Nephron progenitor cell (in vitro differentiated cells): ENCODE results near the gene ELMOD3.
"Not testable (repeated sequence)": the region's sequence is repeated elsewhere in the genome, so short reads cannot be mapped to it uniquely, and the experiment has no call there.

Experiments
- DNase-seq: peaks from one replicate; pipeline ENCODE4 v3.0.0; 2021
- H3K27ac Mint-ChIP-seq: 2 replicates; pipeline ENCODE4 v1.8.0; 2021; ENCODE audit warnings: mild to moderate bottlenecking, moderate library complexity, mixed read lengths
- H3K27me3 Mint-ChIP-seq: 2 replicates; pipeline ENCODE4 v1.8.0; 2021; ENCODE audit warnings: mild to moderate bottlenecking, low read depth, mixed read lengths; ENCODE audit not compliant: poor library complexity
- H3K36me3 Mint-ChIP-seq: 2 replicates; pipeline ENCODE4 v1.8.0; 2021; ENCODE audit warnings: low read depth, mixed read lengths
- H3K4me1 Mint-ChIP-seq: 2 replicates; pipeline ENCODE4 v1.8.0; 2021; ENCODE audit warnings: mixed read lengths
- H3K4me3 Mint-ChIP-seq: 2 replicates; pipeline ENCODE4 v1.8.0; 2021; ENCODE audit warnings: mild to moderate bottlenecking, moderate library complexity, mixed read lengths
- H3K9me3 Mint-ChIP-seq: 2 replicates; pipeline ENCODE4 v1.8.0; 2021; ENCODE audit warnings: mild to moderate bottlenecking, moderate library complexity, mixed read lengths
- CTCF ChIP-seq: fragments of 200-600 bp; sonication (generic); IDR thresholded peaks from 2 replicates; pipeline ENCODE4 v1.5.0; 2021; ENCODE audit warnings: antibody characterized with exemption

ELMOD3 gene

GRCh38 chr2:85327822-85328617 is 26.5 kb upstream of the ELMOD3 start, which contains the start of gene TGOLN2:
TSS of gene TGOLN2 (minus strand) at chr2:85327989. CDS start at chr2:85327962, 27 bp downstream.
- Mint-ChIP-seq H3K36me3 (peaks cover 22% of the 10 kb centered on the region), H3K27me3 (peaks cover 5% of the 10 kb centered on the region), H3K9me3 (peaks cover 3% of the 10 kb centered on the region), H3K27ac (peak within 1 kb of the TSS; percentile 99), H3K4me1 (peaks cover 45% of the 10 kb centered on the region), H3K4me3 (peak within 1 kb of the TSS; percentile 97)
- no peak for TF ChIP-seq CTCF
- DNase-seq = peak; percentile 91

- no peak for TF ChIP-seq CTCF
- H3K27me3 Mint-ChIP-seq = peaks cover 5% of the 10 kb centered on the region
- no peak overlapping the region for H3K27ac Mint-ChIP-seq
- H3K4me3 Mint-ChIP-seq = peak overlapping the region; percentile 31
- H3K4me1 Mint-ChIP-seq = peaks cover 45% of the 10 kb centered on the region
- peaks cover 12% of the 10 kb centered on the region for H3K9me3 Mint-ChIP-seq
- H3K36me3 Mint-ChIP-seq = peaks cover 11% of the 10 kb centered on the region
- no peak for DNase-seq
These were observed 25.4 kb upstream of the ELMOD3 start for GRCh38 chr2:85329181-85329651.

- H3K9me3 Mint-ChIP-seq = peaks cover 12% of the 10 kb centered on the region
- peaks cover 43% of the 10 kb centered on the region for H3K4me1 Mint-ChIP-seq
- H3K27ac Mint-ChIP-seq, DNase-seq, H3K36me3 Mint-ChIP-seq, H3K27me3 Mint-ChIP-seq: not testable (repeated sequence)
- H3K4me3 Mint-ChIP-seq = peak overlapping the region; percentile 31
These were observed 24.9 kb upstream of the ELMOD3 start for GRCh38 chr2:85329701-85330100.

- Mint-ChIP-seq H3K27ac (no peak overlapping the region), H3K4me1 (peaks cover 30% of the 10 kb centered on the region), H3K27me3 (peaks cover 5% of the 10 kb centered on the region), H3K36me3 (no peaks in the 10 kb centered on the region), H3K4me3 (no peak overlapping the region), H3K9me3 (peaks cover 16% of the 10 kb centered on the region)
- no peak for DNase-seq
- no peak for TF ChIP-seq CTCF
These were observed 23.5 kb upstream of the ELMOD3 start for GRCh38 chr2:85330839-85331636.

- H3K9me3 Mint-ChIP-seq = peaks cover 16% of the 10 kb centered on the region
- H3K4me3 Mint-ChIP-seq, DNase-seq, H3K27me3 Mint-ChIP-seq, H3K4me1 Mint-ChIP-seq, H3K27ac Mint-ChIP-seq, H3K36me3 Mint-ChIP-seq: not testable (repeated sequence)
These were observed 20.7 kb upstream of the ELMOD3 start for GRCh38 chr2:85333877-85334276.

- Mint-ChIP-seq H3K4me1 (no peaks in the 10 kb centered on the region), H3K36me3 (no peaks in the 10 kb centered on the region), H3K27me3 (peaks cover 8% of the 10 kb centered on the region), H3K4me3 (no peak overlapping the region), H3K27ac (no peak overlapping the region), H3K9me3 (peaks cover 16% of the 10 kb centered on the region)
- DNase-seq = no peak
- no peak for TF ChIP-seq CTCF
These were observed 19.6 kb upstream of the ELMOD3 start for GRCh38 chr2:85334928-85335327.
